Measurements from ENCODE around the gene GSK3A.
A peak's percentile ranks its signal among the peaks of the same experiment; 100 is the strongest.

Gene GSK3A

DNA sequence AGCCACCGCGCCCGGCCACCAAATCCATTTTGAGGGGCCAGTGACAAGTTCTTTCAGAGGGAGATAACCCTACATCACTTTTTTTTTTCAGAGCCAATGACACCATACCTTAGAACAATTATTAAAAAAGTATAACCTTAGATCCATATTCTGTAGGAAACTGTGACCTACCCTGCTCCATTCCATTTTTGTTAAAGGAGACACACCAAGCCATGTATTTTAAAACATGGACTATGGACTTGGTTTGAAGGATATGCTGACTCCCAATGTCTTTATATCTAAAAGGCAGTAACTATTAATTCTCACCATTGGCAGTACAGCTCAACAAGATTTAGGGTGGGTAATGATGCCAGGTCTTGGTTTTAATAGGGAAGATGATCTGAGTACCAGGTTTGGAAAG lies 1.1 kb downstream of the GSK3A start:
- Histone ChIP-seq H3K27ac (ENCODE audit: low read length) (no peak overlapping the region), H3K4me3 (ENCODE audit: low read length) (peak overlapping the region; percentile 88), H3K27me3 (ENCODE audit: insufficient read depth, low read length) (no peaks in the 10 kb centered on the region)

GRCh38 chr19:42239544-42240220 lies 2.7 kb downstream of the GSK3A start:
- peaks cover 5% of the 10 kb centered on the region; the same call in 1 of the 2 replicates for H3K4me1 ChIP-seq (ENCODE audit: insufficient read depth, low read length)
- no peak overlapping the region for H3K27ac ChIP-seq (ENCODE audit: low read length)
- no peaks in the 10 kb centered on the region for H3K27me3 ChIP-seq (ENCODE audit: insufficient read depth, low read length)
- no peak overlapping the region for H3K9ac ChIP-seq (ENCODE audit: low read depth, low read length)
- no peak overlapping the region for H3K4me3 ChIP-seq (ENCODE audit: low read length)
- no peaks in the 10 kb centered on the region for H3K9me3 ChIP-seq (ENCODE audit: insufficient read depth, low read depth, low read length)
- peaks cover 38% of the 10 kb centered on the region for H3K36me3 ChIP-seq (ENCODE audit: insufficient read depth, low read depth, low read length)

More for the DNA sequence above, 1.1 kb downstream of the GSK3A start:
- H3K9ac ChIP-seq (ENCODE audit: low read depth, low read length): peak overlapping the region; percentile 85; the same call in 1 of the 2 replicates
- H3K4me1 ChIP-seq (ENCODE audit: insufficient read depth, low read length): peaks cover 5% of the 10 kb centered on the region; the same call in 1 of the 2 replicates
- H3K9me3 ChIP-seq (ENCODE audit: insufficient read depth, low read depth, low read length): no peaks in the 10 kb centered on the region
- peaks cover 25% of the 10 kb centered on the region for H3K36me3 ChIP-seq (ENCODE audit: insufficient read depth, low read depth, low read length)

DNA sequence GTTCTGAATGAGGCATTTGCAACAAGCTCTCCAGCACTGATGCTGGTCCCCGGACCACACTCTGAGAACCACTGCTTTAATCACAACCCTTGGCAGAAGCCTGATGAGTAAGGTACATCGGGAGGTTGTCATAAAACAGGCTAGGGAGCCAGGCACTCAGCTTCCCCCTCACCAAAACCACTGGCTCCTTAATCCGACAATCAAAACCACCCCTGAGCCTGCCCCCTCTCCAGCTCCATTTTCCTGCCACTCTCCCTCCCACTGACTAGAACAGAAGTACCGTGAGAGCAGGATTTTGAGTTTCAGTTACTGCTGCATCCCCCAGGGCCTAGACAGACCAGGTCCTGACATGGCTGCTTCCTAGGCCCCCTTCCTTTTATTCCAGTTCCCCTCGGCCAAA lies 7.2 kb downstream of the GSK3A start:
- Histone ChIP-seq H3K27me3 (ENCODE audit: insufficient read depth, low read length) (no peaks in the 10 kb centered on the region), H3K36me3 (ENCODE audit: insufficient read depth, low read depth, low read length) (peaks cover 76% of the 10 kb centered on the region), H3K9ac (ENCODE audit: low read depth, low read length) (no peak overlapping the region)

DNA sequence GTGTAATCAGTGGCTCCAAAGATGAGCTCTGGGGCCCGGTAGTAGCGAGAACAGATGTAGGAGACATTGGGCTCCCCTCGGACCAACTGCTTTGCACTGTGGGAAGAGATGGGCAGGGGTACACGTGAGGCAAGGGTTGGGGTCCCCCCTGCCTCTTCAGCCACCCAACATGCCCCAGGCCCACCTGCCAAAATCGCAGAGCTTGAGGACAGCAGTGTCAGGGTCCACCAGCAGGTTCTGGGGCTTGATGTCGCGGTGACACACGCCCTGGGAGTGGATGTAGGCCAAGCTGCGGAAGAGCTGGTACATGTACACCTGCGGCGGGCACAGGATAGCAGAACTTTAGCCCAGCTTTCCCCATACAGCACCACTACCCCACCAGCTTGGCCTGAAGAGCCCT lies 8.0 kb downstream of the GSK3A start:
- Histone ChIP-seq H3K9ac (ENCODE audit: low read depth, low read length) (no peak overlapping the region), H3K27ac (ENCODE audit: low read length) (no peak overlapping the region), H3K4me1 (ENCODE audit: insufficient read depth, low read length) (no peaks in the 10 kb centered on the region), H3K27me3 (ENCODE audit: insufficient read depth, low read length) (no peaks in the 10 kb centered on the region), H3K9me3 (ENCODE audit: insufficient read depth, low read depth, low read length) (no peaks in the 10 kb centered on the region), H3K36me3 (ENCODE audit: insufficient read depth, low read depth, low read length) (peaks cover 76% of the 10 kb centered on the region), H3K4me3 (ENCODE audit: low read length) (no peak overlapping the region)

More for the DNA sequence above, 7.2 kb downstream of the GSK3A start:
- no peaks in the 10 kb centered on the region for H3K9me3 ChIP-seq (ENCODE audit: insufficient read depth, low read depth, low read length)
- H3K4me3 ChIP-seq (ENCODE audit: low read length): no peak overlapping the region
- H3K27ac ChIP-seq (ENCODE audit: low read length): no peak overlapping the region
- H3K4me1 ChIP-seq (ENCODE audit: insufficient read depth, low read length): no peaks in the 10 kb centered on the region

GRCh38 chr19:42233678-42234292 lies 8.6 kb downstream of the GSK3A start:
- Histone ChIP-seq H3K9me3 (ENCODE audit: insufficient read depth, low read depth, low read length) (no peaks in the 10 kb centered on the region), H3K4me1 (ENCODE audit: insufficient read depth, low read length) (no peaks in the 10 kb centered on the region), H3K9ac (ENCODE audit: low read depth, low read length) (no peak overlapping the region), H3K4me3 (ENCODE audit: low read length) (no peak overlapping the region), H3K36me3 (ENCODE audit: insufficient read depth, low read depth, low read length) (peaks cover 79% of the 10 kb centered on the region), H3K27me3 (ENCODE audit: insufficient read depth, low read length) (no peaks in the 10 kb centered on the region), H3K27ac (ENCODE audit: low read length) (no peak overlapping the region)

DNA sequence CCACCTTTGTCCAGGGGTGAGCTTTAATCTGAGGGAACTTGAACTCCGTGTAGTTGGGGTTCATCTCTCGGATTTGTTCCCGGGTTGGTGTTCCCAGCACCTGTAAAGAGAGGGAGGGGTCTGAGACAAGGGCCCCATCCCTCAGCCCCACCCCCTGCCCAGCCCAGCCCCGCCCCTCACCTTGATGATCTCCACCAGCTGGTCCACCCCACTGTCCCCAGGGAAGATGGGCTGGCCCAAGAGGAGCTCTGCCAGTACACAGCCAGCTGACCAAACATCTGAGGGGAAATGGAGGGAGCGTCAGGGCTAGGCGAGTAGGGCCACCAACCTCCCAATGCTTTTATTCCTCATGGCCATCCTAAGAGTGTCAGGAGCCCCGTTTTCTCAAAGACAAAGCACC lies 9.3 kb downstream of the GSK3A start:
- Histone ChIP-seq H3K36me3 (ENCODE audit: insufficient read depth, low read depth, low read length) (peaks cover 84% of the 10 kb centered on the region), H3K9me3 (ENCODE audit: insufficient read depth, low read depth, low read length) (no peaks in the 10 kb centered on the region), H3K27me3 (ENCODE audit: insufficient read depth, low read length) (no peaks in the 10 kb centered on the region), H3K4me1 (ENCODE audit: insufficient read depth, low read length) (no peaks in the 10 kb centered on the region), H3K9ac (ENCODE audit: low read depth, low read length) (no peak overlapping the region), H3K4me3 (ENCODE audit: low read length) (no peak overlapping the region), H3K27ac (ENCODE audit: low read length) (no peak overlapping the region)

GRCh38 chr19:42232435-42232834 lies 10.0 kb downstream of the GSK3A start:
- H3K9me3 ChIP-seq (ENCODE audit: insufficient read depth, low read depth, low read length): no peaks in the 10 kb centered on the region
- no peaks in the 10 kb centered on the region for H3K4me1 ChIP-seq (ENCODE audit: insufficient read depth, low read length)
- H3K36me3 ChIP-seq (ENCODE audit: insufficient read depth, low read depth, low read length): peaks cover 85% of the 10 kb centered on the region
- no peaks in the 10 kb centered on the region for H3K27me3 ChIP-seq (ENCODE audit: insufficient read depth, low read length)
- H3K9ac ChIP-seq (ENCODE audit: low read depth, low read length): no peak overlapping the region
- no peak overlapping the region for H3K27ac ChIP-seq (ENCODE audit: low read length)
- no peak overlapping the region for H3K4me3 ChIP-seq (ENCODE audit: low read length)

DNA sequence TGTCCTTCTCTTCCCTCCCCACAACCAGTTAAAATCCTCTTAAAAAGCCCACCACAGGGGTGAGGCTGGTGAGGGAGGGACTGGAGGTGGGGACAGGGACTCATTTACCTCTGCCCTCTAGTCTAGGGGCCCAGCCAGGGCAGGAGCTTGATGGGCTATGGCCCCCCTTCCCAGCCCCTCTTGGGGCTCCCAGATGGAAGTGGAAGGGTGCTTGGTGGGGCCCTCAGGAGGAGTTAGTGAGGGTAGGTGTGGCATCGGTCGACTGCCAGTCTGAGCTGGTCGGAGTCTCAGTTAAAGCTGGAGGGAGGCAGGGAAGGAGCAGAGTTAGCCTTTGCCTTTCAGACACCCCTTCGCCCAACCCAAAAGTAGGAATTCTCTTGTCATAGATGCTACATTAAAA lies 11.8 kb downstream of the GSK3A start:
- Histone ChIP-seq H3K9me3 (ENCODE audit: insufficient read depth, low read depth, low read length) (no peaks in the 10 kb centered on the region), H3K36me3 (ENCODE audit: insufficient read depth, low read depth, low read length) (peaks cover 87% of the 10 kb centered on the region), H3K27me3 (ENCODE audit: insufficient read depth, low read length) (no peaks in the 10 kb centered on the region), H3K9ac (ENCODE audit: low read depth, low read length) (no peak overlapping the region), H3K4me1 (ENCODE audit: insufficient read depth, low read length) (no peaks in the 10 kb centered on the region), H3K27ac (ENCODE audit: low read length) (no peak overlapping the region), H3K4me3 (ENCODE audit: low read length) (no peak overlapping the region)

DNA sequence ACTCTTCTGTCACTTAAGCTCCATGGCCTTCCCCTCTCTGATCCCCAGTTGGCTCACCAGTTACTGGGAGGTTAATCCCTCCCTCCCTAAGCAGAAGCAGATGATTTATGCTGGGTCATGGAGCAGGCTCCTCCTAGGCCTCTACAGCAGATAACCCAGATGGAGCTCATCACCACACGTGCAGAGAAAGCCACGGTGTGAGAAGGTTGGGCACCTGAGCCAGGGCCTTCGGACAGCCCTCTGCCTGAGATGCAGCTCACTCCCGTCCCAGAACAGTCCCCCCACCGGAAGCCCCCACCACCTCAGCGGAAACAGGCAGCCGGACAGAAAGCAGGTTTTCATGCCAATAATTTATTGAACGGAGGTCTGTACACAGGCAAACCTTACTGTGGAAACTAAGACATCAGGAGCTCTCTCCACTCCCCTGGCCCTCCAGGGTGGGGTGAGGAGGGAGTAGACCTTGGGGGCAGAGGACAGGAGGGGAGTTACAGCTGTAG lies 12.5 kb downstream of the GSK3A start:
- no peaks in the 10 kb centered on the region for H3K27me3 ChIP-seq (ENCODE audit: insufficient read depth, low read length)

GRCh38 chr19:42229301-42229854 lies 13.0 kb downstream of the GSK3A start:
- no peak overlapping the region for H3K4me3 ChIP-seq (ENCODE audit: low read length)
- no peaks in the 10 kb centered on the region for H3K4me1 ChIP-seq (ENCODE audit: insufficient read depth, low read length)
- H3K9me3 ChIP-seq (ENCODE audit: insufficient read depth, low read depth, low read length): no peaks in the 10 kb centered on the region
- H3K27me3 ChIP-seq (ENCODE audit: insufficient read depth, low read length): no peaks in the 10 kb centered on the region
- H3K27ac ChIP-seq (ENCODE audit: low read length): no peak overlapping the region
- peaks cover 89% of the 10 kb centered on the region for H3K36me3 ChIP-seq (ENCODE audit: insufficient read depth, low read depth, low read length)
- H3K9ac ChIP-seq (ENCODE audit: low read depth, low read length): no peak overlapping the region

More for the DNA sequence above, 12.5 kb downstream of the GSK3A start:
- Histone ChIP-seq H3K4me3 (ENCODE audit: low read length) (no peak overlapping the region), H3K27ac (ENCODE audit: low read length) (no peak overlapping the region), H3K36me3 (ENCODE audit: insufficient read depth, low read depth, low read length) (peaks cover 86% of the 10 kb centered on the region), H3K9me3 (ENCODE audit: insufficient read depth, low read depth, low read length) (no peaks in the 10 kb centered on the region), H3K4me1 (ENCODE audit: insufficient read depth, low read length) (no peaks in the 10 kb centered on the region), H3K9ac (ENCODE audit: low read depth, low read length) (no peak overlapping the region)

DNA sequence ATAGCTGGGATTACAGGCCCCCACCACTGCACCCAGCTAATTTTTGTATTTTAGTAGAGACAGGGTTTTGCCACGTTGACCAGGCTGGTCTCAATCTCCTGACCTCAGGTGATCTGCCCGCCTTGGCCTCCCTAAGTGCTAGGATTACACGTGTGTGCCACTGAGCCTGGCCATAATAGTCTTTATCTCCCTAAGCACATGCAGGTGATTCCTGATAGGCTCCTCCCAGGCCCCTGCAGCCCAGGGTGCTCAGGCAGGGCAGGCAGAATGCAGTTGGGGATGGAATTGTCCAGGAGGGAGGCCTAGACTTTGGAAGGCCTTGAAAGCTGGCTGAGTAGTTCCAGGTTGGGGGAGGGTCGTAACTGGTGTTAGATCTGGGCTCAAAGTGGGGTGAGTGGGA lies 13.8 kb downstream of the GSK3A start:
- H3K27me3 ChIP-seq (ENCODE audit: insufficient read depth, low read length): no peaks in the 10 kb centered on the region
- H3K27ac ChIP-seq (ENCODE audit: low read length): no peak overlapping the region
- H3K9ac ChIP-seq (ENCODE audit: low read depth, low read length): no peak overlapping the region
- H3K36me3 ChIP-seq (ENCODE audit: insufficient read depth, low read depth, low read length): peaks cover 86% of the 10 kb centered on the region
- no peak overlapping the region for H3K4me3 ChIP-seq (ENCODE audit: low read length)
- no peaks in the 10 kb centered on the region for H3K4me1 ChIP-seq (ENCODE audit: insufficient read depth, low read length)
- H3K9me3 ChIP-seq (ENCODE audit: insufficient read depth, low read depth, low read length): no peaks in the 10 kb centered on the region

GRCh38 chr19:42226886-42227285 lies 15.5 kb downstream of the GSK3A start:
- Histone ChIP-seq H3K4me3 (ENCODE audit: low read length) (no peak overlapping the region), H3K9me3 (ENCODE audit: insufficient read depth, low read depth, low read length) (no peaks in the 10 kb centered on the region), H3K36me3 (ENCODE audit: insufficient read depth, low read depth, low read length) (peaks cover 76% of the 10 kb centered on the region), H3K27me3 (ENCODE audit: insufficient read depth, low read length) (no peaks in the 10 kb centered on the region), H3K4me1 (ENCODE audit: insufficient read depth, low read length) (no peaks in the 10 kb centered on the region), H3K27ac (ENCODE audit: low read length) (no peak overlapping the region), H3K9ac (ENCODE audit: low read depth, low read length) (no peak overlapping the region)

Measured in iPS-20b (cell line).